Measurements from ENCODE around the gene NLRP9. TPM values are rescaled to one million over a fixed set of nuclear protein-coding genes. Genes with fewer than 3 reads are reported as not detected.

NLRP9 gene
- total and polyA plus RNA-seq, 2 of the 4 experiments (the other 2 are of a cell fraction), result not detected

DNA sequence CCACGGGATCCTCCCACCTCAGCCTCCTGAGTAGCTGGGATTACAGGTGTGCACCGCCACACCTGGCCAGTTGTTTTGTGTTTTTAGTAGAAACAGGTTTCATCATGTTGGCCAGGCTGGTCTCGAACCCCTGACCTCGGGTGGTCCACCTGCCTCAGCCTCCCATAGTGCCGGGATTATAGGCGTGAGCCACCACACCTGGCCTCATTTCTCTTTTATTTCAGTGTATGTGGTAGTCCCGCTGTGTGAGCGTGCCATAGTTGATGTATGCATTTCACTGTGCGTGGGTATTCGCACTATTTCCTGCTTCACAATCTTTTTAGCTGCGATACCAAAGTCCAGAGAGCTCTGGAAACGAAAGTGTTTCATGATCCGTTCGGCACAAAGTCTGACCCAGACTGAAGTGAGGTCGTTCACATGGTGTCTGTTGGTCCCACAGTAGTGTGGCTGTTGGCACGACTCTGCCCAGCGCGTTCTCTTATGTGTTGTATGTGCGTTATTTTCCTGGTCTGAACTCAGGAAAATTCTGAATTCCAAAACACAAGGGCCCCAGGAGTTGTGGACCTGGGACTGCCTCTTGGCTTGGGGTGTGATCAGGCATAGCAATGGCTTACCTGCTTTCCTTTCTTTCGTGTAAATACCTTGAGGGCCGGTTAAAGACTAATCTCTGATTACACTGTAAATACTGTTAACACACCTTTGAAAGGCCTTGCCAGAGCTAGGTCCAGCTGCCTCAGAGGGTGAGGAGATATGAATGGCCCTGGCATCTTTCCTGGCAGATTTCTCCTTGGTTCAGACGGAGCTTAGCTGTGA, 54.5 kb downstream of the NLRP9 start:
- Histone ChIP-seq H3K23ac (ENCODE audit: low read depth, low read length) (no peak overlapping the region), H2AFZ (replicated peaks; ENCODE audit: low read length, poor library complexity) (no peak overlapping the region), H3K4me2 (ENCODE audit: low read depth, low read length) (no peak overlapping the region), H3K9me1 (ENCODE audit: insufficient read depth, low read length) (peaks cover 11% of the 10 kb centered on the region; the same call in 1 of the 2 replicates), H4K20me1 (ENCODE audit: insufficient read depth, low read length) (peaks cover 88% of the 10 kb centered on the region), H3K9me3 (ENCODE audit: control insufficient read depth, insufficient read depth, low read length) (no peaks in the 10 kb centered on the region), H3K36me3 (ENCODE audit: control insufficient read depth, insufficient read depth, low read length) (peaks cover 60% of the 10 kb centered on the region), H4K5ac (ENCODE audit: low read depth, low read length) (no peak overlapping the region), H3K9ac (ENCODE audit: low read depth, low read length) (no peak overlapping the region), H2BK5ac (ENCODE audit: low read depth, low read length, poor library complexity, severe bottlenecking) (no peak overlapping the region), H2AK5ac (ENCODE audit: low read depth, low read length) (no peak overlapping the region), H2BK120ac (ENCODE audit: low read depth, low read length) (no peak overlapping the region), H3K18ac (ENCODE audit: low read depth, low read length) (no peak overlapping the region), H3K27me3 (ENCODE audit: control insufficient read depth, insufficient read depth, low read length) (no peaks in the 10 kb centered on the region), H3K56ac (ENCODE audit: extremely low read depth, insufficient read depth, low read length) (no peak overlapping the region), H3K4me3 (ENCODE audit: insufficient read depth, low read depth, low read length) (no peak overlapping the region), H3K27ac (ENCODE audit: insufficient read depth, low read length) (no peak overlapping the region), H2AK9ac (replicated peaks; ENCODE audit: low read depth, low read length, poor library complexity) (no peak overlapping the region), H3K4ac (ENCODE audit: low read depth, low read length) (no peak overlapping the region), H2BK15ac (ENCODE audit: low read depth, low read length) (no peak overlapping the region), H4K8ac (ENCODE audit: low read depth in 2 of 2, low read length in 2 of 2) (no peak overlapping the region), H2BK20ac (ENCODE audit: low read depth, low read length) (no peak overlapping the region), H3K4me1 (ENCODE audit: control insufficient read depth, insufficient read depth, low read length) (peaks cover 5% of the 10 kb centered on the region), H3K79me1 (ENCODE audit: low read depth in 1 of 2, low read length in 2 of 2) (peaks cover 21 to 79% of the 10 kb centered on the region in 2 experiments), H3K14ac (replicated peaks; ENCODE audit: low read depth, low read length) (no peak overlapping the region), H4K91ac (ENCODE audit: insufficient read depth, low read depth, low read length) (no peak overlapping the region)
- no peak for TF ChIP-seq RAD21 (IDR thresholded peaks at IDR 0.05; ENCODE audit: low read length)
- TF ChIP-seq, protein P1, sequence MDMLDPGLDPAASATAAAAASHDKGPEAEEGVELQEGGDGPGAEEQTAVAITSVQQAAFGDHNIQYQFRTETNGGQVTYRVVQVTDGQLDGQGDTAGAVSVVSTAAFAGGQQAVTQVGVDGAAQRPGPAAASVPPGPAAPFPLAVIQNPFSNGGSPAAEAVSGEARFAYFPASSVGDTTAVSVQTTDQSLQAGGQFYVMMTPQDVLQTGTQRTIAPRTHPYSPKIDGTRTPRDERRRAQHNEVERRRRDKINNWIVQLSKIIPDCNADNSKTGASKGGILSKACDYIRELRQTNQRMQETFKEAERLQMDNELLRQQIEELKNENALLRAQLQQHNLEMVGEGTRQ (IDR thresholded peaks at IDR 0.05; ENCODE audit: low read depth, low read length), result no peak
- no peak for TF ChIP-seq FOS (IDR thresholded peaks at IDR 0.05; ENCODE audit: low read depth, low read length)
- TF ChIP-seq MXI1 (IDR thresholded peaks at IDR 0.05; ENCODE audit: borderline replicate concordance, low read depth, low read length), result no peak
- TF ChIP-seq BHLHE40 (IDR thresholded peaks at IDR 0.05; ENCODE audit: low read depth, low read length), result no peak
- no peak for TF ChIP-seq RCOR1 (IDR thresholded peaks at IDR 0.05; ENCODE audit: insufficient replicate concordance, low read length)
- TF ChIP-seq, protein P2, sequence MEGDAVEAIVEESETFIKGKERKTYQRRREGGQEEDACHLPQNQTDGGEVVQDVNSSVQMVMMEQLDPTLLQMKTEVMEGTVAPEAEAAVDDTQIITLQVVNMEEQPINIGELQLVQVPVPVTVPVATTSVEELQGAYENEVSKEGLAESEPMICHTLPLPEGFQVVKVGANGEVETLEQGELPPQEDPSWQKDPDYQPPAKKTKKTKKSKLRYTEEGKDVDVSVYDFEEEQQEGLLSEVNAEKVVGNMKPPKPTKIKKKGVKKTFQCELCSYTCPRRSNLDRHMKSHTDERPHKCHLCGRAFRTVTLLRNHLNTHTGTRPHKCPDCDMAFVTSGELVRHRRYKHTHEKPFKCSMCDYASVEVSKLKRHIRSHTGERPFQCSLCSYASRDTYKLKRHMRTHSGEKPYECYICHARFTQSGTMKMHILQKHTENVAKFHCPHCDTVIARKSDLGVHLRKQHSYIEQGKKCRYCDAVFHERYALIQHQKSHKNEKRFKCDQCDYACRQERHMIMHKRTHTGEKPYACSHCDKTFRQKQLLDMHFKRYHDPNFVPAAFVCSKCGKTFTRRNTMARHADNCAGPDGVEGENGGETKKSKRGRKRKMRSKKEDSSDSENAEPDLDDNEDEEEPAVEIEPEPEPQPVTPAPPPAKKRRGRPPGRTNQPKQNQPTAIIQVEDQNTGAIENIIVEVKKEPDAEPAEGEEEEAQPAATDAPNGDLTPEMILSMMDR (conservative IDR thresholded peaks at IDR 0.05; ENCODE audit: low read depth, low read length), result no peak
- TF ChIP-seq MAZ (IDR thresholded peaks at IDR 0.05; ENCODE audit: borderline replicate concordance, low read depth, low read length), result no peak
- no peak for TF ChIP-seq NFE2L2 (IDR thresholded peaks at IDR 0.05; ENCODE audit: low read depth, low read length)
- no peak for TF ChIP-seq RFX5 (IDR thresholded peaks at IDR 0.05; ENCODE audit: low read depth, low read length)
- TF ChIP-seq CHD1 (IDR thresholded peaks at IDR 0.05; ENCODE audit: low read depth, low read length), result no peak
- no peak for TF ChIP-seq MAFK (IDR thresholded peaks at IDR 0.05; ENCODE audit: low read depth, low read length)
- TF ChIP-seq, protein P3, sequence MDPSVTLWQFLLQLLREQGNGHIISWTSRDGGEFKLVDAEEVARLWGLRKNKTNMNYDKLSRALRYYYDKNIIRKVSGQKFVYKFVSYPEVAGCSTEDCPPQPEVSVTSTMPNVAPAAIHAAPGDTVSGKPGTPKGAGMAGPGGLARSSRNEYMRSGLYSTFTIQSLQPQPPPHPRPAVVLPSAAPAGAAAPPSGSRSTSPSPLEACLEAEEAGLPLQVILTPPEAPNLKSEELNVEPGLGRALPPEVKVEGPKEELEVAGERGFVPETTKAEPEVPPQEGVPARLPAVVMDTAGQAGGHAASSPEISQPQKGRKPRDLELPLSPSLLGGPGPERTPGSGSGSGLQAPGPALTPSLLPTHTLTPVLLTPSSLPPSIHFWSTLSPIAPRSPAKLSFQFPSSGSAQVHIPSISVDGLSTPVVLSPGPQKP (IDR thresholded peaks at IDR 0.05; ENCODE audit: borderline replicate concordance, low read depth, low read length), result no peak
- no peak for TF ChIP-seq CEBPB (IDR thresholded peaks at IDR 0.05; ENCODE audit: low read depth, low read length)
- DNase-seq (no peak), ATAC-seq (ENCODE audit: low read depth) (no peak)
- no TSS peak for BruUV-seq (replicated peaks)
- WGBS, 2 experiments (ENCODE audit: extremely low coverage in 2 of 2, insufficient read length in 1 of 2), result 93% methylated on average over 3 of the region's 22 CpGs; no CpG with 5 or more reads in 1 of the 2 experiments
- in situ Hi-C loops (cut with MboI; ENCODE audit: low sequenced_read_pairs), result loop anchor here (25.0 kb wide), 1 partner anchor 454 kb away; the partner anchor contains the start of gene ZNF444
- POLR2A ChIA-PET (ENCODE audit: unreplicated experiment), result no interaction called here
- CTCF ChIA-PET, result no interaction called here
- dilution Hi-C loops (cut with HindIII; ENCODE audit: low sequenced_read_pairs, unreplicated experiment), result no loop called here
- intact Hi-C loops (cut with micrococcal nuclease), result no loop called here

Measured in IMR-90 (cell line).